Uterine smooth muscle cell (primary cell): ENCODE data around the gene SNX25. TPM values are rescaled to one million over a fixed set of nuclear protein-coding genes. Genes with fewer than 3 reads are reported as not detected.

Experiments
- total RNA-seq: library from RNA; depleted of rRNA; stranded (reverse); fragments of >200 nt; gene quantifications from 2 replicates; pipeline ENCODE4 v1.2.3, GENCODE V29; 2014

Gene SNX25
- total RNA-seq = 42.1 and 66.7 TPM in 2 replicates

DNA sequence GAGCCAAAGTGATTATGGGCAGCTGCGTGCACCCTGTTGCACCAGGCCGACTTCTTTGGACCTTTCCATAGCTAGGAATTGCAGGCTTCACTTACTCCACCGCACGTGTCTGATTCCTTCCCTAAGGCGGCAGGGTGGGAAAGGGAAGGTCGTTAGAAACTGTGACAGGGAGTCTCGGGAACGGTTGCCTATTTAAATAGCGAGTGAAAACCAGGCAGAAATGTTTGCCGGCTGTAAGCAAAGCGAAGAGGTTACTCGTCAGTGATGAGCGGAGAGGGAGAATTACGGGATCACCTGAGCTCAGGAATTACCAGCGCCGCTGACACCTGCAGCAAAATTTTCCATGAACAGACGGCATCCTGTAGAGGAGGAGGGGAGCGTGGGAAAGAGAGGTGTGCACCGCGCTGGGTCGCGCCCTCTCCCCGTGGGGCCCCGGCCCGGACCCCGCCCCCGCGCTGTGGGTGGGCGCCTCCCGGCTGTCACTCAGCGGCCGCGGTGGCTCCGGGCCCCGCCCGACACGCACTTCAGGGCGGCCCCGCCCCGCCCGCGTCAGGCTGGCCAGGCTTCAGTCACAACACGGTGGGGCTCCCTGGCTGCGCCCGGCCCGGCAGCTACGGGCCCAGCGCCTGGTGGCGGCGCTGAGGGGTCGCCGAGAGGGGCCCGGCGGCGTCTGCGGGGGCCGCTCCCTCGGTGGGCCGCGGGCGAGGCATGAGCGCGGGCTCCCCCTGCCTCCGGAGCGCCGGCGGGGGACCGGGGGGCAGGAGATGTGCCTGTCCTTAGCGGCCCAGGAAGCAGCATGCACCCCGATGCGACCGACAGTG, at the start of gene SNX25:
SNX25 (plus strand) TSS at position 568 of the 821 bp plus-strand sequence; CDS start at position 797, 229 bp downstream.

GRCh38 chr4:185203486-185204237, 5.7 kb upstream of the SNX25 start, which contains the start of gene CFAP97:
Gene CFAP97 (minus strand): TSS chr4:185204000. CDS start chr4:185191196, 12,804 bp downstream.

DNA sequence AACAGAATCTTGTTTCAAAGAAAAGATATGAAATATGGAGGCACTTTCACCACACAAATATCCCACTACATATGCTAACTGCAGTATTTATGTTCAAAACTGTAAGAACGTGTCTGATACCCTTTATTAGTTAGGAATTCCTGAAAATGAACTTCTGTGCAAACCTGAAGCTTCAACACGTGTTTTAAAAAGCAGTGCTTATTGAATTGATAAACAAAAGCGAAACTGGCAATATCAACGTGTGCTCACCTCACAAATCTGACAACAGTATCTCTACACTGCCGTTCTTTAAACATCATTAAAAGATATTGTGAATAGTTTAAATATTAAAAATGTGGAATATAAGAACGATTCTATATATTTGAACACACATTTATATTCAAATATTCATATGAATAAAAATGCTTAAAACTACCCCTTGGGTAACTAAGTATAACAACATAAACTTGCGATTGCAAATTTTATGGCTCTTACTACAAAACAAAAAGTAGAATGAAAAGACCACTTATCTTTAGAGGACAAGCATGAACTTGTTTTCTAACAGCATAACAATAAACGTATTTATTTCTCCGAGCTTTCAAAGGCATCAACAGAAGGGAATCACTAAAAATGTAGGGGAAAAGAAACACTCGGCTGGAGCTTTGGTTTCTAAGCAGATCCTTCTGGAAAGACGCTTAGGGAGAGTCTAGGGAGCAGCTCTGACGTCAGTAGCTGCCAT, 186.0 kb downstream of the SNX25 start, which contains the start of gene LRP2BP:
LRP2BP (minus strand) TSS at position 687 of the 718 bp plus-strand sequence. CDS start 17,738 bp downstream, outside the sequence.

GRCh38 chr4:185396724-185397385, 187.5 kb downstream of the SNX25 start, which contains the start of gene ANKRD37:
Gene ANKRD37 (plus strand): TSS chr4:185396841. CDS start chr4:185396924, 83 bp downstream.

Other genes starting within 250 kb of the SNX25 start
- gene HELT, start 191.1 kb upstream of the SNX25 start, total RNA-seq = not detected in 2 replicates
- 14.1 and 15.9 TPM in 2 replicates for gene SLC25A4, start 66.3 kb upstream of the SNX25 start, total RNA-seq
- gene CFAP97, start 5.6 kb upstream of the SNX25 start, total RNA-seq = 44.3 and 49.7 TPM in 2 replicates
- 0.37 and 0.44 TPM in 2 replicates for gene LRP2BP, start 186.3 kb downstream of the SNX25 start, total RNA-seq
- 4.6 and 7.0 TPM in 2 replicates for gene ANKRD37, start 187.2 kb downstream of the SNX25 start, total RNA-seq
- 44.1 and 47.6 TPM in 2 replicates for gene UFSP2, start 216.4 kb downstream of the SNX25 start, total RNA-seq